SK-N-MC (cell line): ENCODE measurements around the gene R3HDM2.

Experiments
- DNase-seq: peaks from one replicate; pipeline ENCODE4 v3.0.0-alpha.2; 2011; ENCODE audit warnings: low read depth, low spot score
- H3K27ac ChIP-seq: fragments of 200-600 bp; sonication (generic); 2 replicates; pipeline ENCODE4 v1.5.1; 2016; ENCODE audit warnings: mixed run types
- H3K36me3 ChIP-seq: fragments of 200-600 bp; sonication (generic); 2 replicates; pipeline ENCODE4 v1.6.1; 2017; ENCODE audit warnings: antibody characterized with exemption, low read length, mixed read lengths; ENCODE audit not compliant: insufficient read depth
- H3K4me3 ChIP-seq: fragments of 200-600 bp; sonication (generic); 2 replicates; pipeline ENCODE4 v1.5.1; 2016
- H3K9ac ChIP-seq: fragments of 200-600 bp; sonication (generic); 2 replicates; pipeline ENCODE4 v1.8.0; 2017; ENCODE audit warnings: mixed run types, mixed read lengths; ENCODE audit not compliant: insufficient read length
- H3K9me3 ChIP-seq: fragments of 200-600 bp; sonication (generic); 2 replicates; pipeline ENCODE4 v1.6.1; 2017; ENCODE audit warnings: low read depth, mild to moderate bottlenecking, antibody characterized with exemption, low read length, moderate library complexity, mixed read lengths
- EZH2 ChIP-seq: fragments of 200-600 bp; sonication (generic); IDR thresholded peaks from one replicate; pipeline ENCODE4 v1.6.1; 2017; ENCODE audit warnings: antibody characterized with exemption
- FOXP2 ChIP-seq: optimal IDR thresholded peaks from 2 replicates; pipeline ENCODE3; 2011; ENCODE audit warnings: mild to moderate bottlenecking, moderate library complexity; ENCODE audit not compliant: insufficient read depth; ENCODE audit errors: extremely low read length, control extremely low read depth
- POLR2AphosphoS5 ChIP-seq: IDR thresholded peaks from 2 replicates; pipeline ENCODE4 v1.6.1; 2012; ENCODE audit warnings: mild to moderate bottlenecking, low read depth, low read length, borderline replicate concordance

Gene R3HDM2

GRCh38 chr12:57462912-57463253 is 32.0 kb upstream of the R3HDM2 start:
- Histone ChIP-seq H3K4me3 (peak overlapping the region; percentile 88), H3K9me3 (no peaks in the 10 kb centered on the region), H3K36me3 (no peaks in the 10 kb centered on the region), H3K9ac (no peak overlapping the region), H3K27ac (no peak overlapping the region)
- TF ChIP-seq FOXP2 (no peak), EZH2 (no peak), POLR2AphosphoS5 (no peak; the same call in 1 of the 2 replicates)
- no peak for DNase-seq

- no peak for TF ChIP-seq FOXP2
- no peak for TF ChIP-seq EZH2
- peak; percentile 50; the same call in 1 of the 2 replicates for TF ChIP-seq POLR2AphosphoS5
- Histone ChIP-seq H3K4me3 (peak overlapping the region; percentile 88), H3K36me3 (no peaks in the 10 kb centered on the region), H3K9ac (peak overlapping the region; percentile 65), H3K9me3 (no peaks in the 10 kb centered on the region), H3K27ac (peak overlapping the region; percentile 88)
- DNase-seq = peak; percentile 66
Measured at GRCh38 chr12:57462251-57462911, 31.5 kb upstream of the R3HDM2 start.

GRCh38 chr12:57461917-57462250 is 31.0 kb upstream of the R3HDM2 start:
- Histone ChIP-seq H3K36me3 (no peaks in the 10 kb centered on the region), H3K4me3 (peak overlapping the region; percentile 88), H3K9ac (peak overlapping the region; percentile 65), H3K9me3 (no peaks in the 10 kb centered on the region), H3K27ac (peak overlapping the region; percentile 77)
- DNase-seq = no peak
- TF ChIP-seq EZH2 = no peak
- no peak for TF ChIP-seq POLR2AphosphoS5
- TF ChIP-seq FOXP2 = no peak

- Histone ChIP-seq H3K27ac (peak overlapping the region; percentile 77), H3K9me3 (no peaks in the 10 kb centered on the region), H3K4me3 (peak overlapping the region; percentile 88), H3K36me3 (no peaks in the 10 kb centered on the region), H3K9ac (peak overlapping the region; percentile 66)
- TF ChIP-seq FOXP2 = no peak
- TF ChIP-seq POLR2AphosphoS5 = no peak
- no peak for TF ChIP-seq EZH2
- no peak for DNase-seq
Measured at GRCh38 chr12:57461276-57461916, 30.6 kb upstream of the R3HDM2 start.

- no peak for TF ChIP-seq POLR2AphosphoS5
- TF ChIP-seq FOXP2 = no peak
- no peak for TF ChIP-seq EZH2
- Histone ChIP-seq H3K27ac (no peak overlapping the region), H3K4me3 (peak overlapping the region; percentile 88), H3K9me3 (no peaks in the 10 kb centered on the region), H3K9ac (peak overlapping the region; percentile 66), H3K36me3 (no peaks in the 10 kb centered on the region)
- no peak for DNase-seq
Measured at GRCh38 chr12:57460841-57461275, 30.0 kb upstream of the R3HDM2 start.

- peak overlapping the region; percentile 88 for H3K4me3 ChIP-seq
- H3K9ac ChIP-seq = no peak overlapping the region
- no peaks in the 10 kb centered on the region for H3K9me3 ChIP-seq
- H3K36me3 ChIP-seq = no peaks in the 10 kb centered on the region
- TF ChIP-seq POLR2AphosphoS5 (no peak), FOXP2 (no peak), EZH2 (no peak)
- no peak for DNase-seq
- H3K27ac ChIP-seq = no peak overlapping the region
Measured at GRCh38 chr12:57460468-57460784, 29.6 kb upstream of the R3HDM2 start.

GRCh38 chr12:57459750-57460467 is 29.1 kb upstream of the R3HDM2 start, which contains the start of gene GLI1:
TSS of gene GLI1 (plus strand) at chr12:57459785. CDS start at chr12:57463692, 3,907 bp downstream.
- Histone ChIP-seq H3K4me3 (peak within 1 kb of the TSS; percentile 88), H3K9ac (peak within 1 kb of the TSS; percentile 58), H3K9me3 (no peaks in the 10 kb centered on the region), H3K27ac (peak within 1 kb of the TSS; percentile 61), H3K36me3 (no peaks in the 10 kb centered on the region)
- no peak for TF ChIP-seq EZH2
- TF ChIP-seq FOXP2 = no peak
- no peak for TF ChIP-seq POLR2AphosphoS5
- no peak for DNase-seq

- peak overlapping the region; percentile 61 for H3K27ac ChIP-seq
- DNase-seq = peak; percentile 91
- TF ChIP-seq POLR2AphosphoS5 = peak; percentile 56
- TF ChIP-seq FOXP2 = no peak
- no peaks in the 10 kb centered on the region for H3K36me3 ChIP-seq
- H3K9me3 ChIP-seq = no peaks in the 10 kb centered on the region
- peak overlapping the region; percentile 58 for H3K9ac ChIP-seq
- H3K4me3 ChIP-seq = peak overlapping the region; percentile 88
Measured at GRCh38 chr12:57459055-57459749, 28.4 kb upstream of the R3HDM2 start.
